GM19025 (cell line): ENCODE measurements around the gene MAP2K2.
"Not testable (repeated sequence)": the region's sequence is repeated elsewhere in the genome, so short reads cannot be mapped to it uniquely, and the experiment has no call there.

Experiments
- ATAC-seq: cut with Tn5 transposase; IDR thresholded peaks from one replicate; pipeline ENCODE4 v1.9.1; 2021; ENCODE audit warnings: mild to moderate bottlenecking, low read depth, moderate library complexity; ENCODE audit not compliant: unreplicated experiment

Gene MAP2K2

GRCh38 chr19:4134351-4134750, 10.4 kb upstream of the MAP2K2 start:
- no peak for ATAC-seq

- no peak for ATAC-seq
These were observed 7.0 kb upstream of the MAP2K2 start for GRCh38 chr19:4130744-4131438.

- ATAC-seq: not testable (repeated sequence)
These were observed 5.1 kb upstream of the MAP2K2 start for GRCh38 chr19:4129050-4129449.

- ATAC-seq: not testable (repeated sequence)
These were observed 3.4 kb upstream of the MAP2K2 start for GRCh38 chr19:4127322-4127721.

GRCh38 chr19:4124638-4125037, 716 bp upstream of the MAP2K2 start:
- ATAC-seq: no peak

- no peak for ATAC-seq
These were observed 1.4 kb downstream of the MAP2K2 start for GRCh38 chr19:4122480-4122879.

GRCh38 chr19:4121815-4122214, 2.1 kb downstream of the MAP2K2 start:
- no peak for ATAC-seq

- no peak for ATAC-seq
These were observed 2.7 kb downstream of the MAP2K2 start for GRCh38 chr19:4121273-4121612.

GRCh38 chr19:4120559-4121272, 3.2 kb downstream of the MAP2K2 start:
- ATAC-seq: no peak

GRCh38 chr19:4119763-4120162, 4.2 kb downstream of the MAP2K2 start:
- ATAC-seq: no peak

- no peak for ATAC-seq
These were observed 8.0 kb downstream of the MAP2K2 start for GRCh38 chr19:4115818-4116385.

GRCh38 chr19:4115050-4115817, 8.7 kb downstream of the MAP2K2 start:
- ATAC-seq: peak; percentile 69

- no peak for ATAC-seq
These were observed 9.7 kb downstream of the MAP2K2 start for GRCh38 chr19:4114181-4114580.

- no peak for ATAC-seq
These were observed 10.4 kb downstream of the MAP2K2 start for GRCh38 chr19:4113398-4114088.

GRCh38 chr19:4112367-4112766, 11.6 kb downstream of the MAP2K2 start:
- no peak for ATAC-seq

- ATAC-seq: no peak
These were observed 14.3 kb downstream of the MAP2K2 start for GRCh38 chr19:4109626-4109945.

GRCh38 chr19:4108767-4109625, 14.9 kb downstream of the MAP2K2 start:
- ATAC-seq: no peak

- ATAC-seq: no peak
These were observed 20.9 kb downstream of the MAP2K2 start for GRCh38 chr19:4103080-4103433.

GRCh38 chr19:4102339-4103079, 21.4 kb downstream of the MAP2K2 start:
- no peak for ATAC-seq

GRCh38 chr19:4101496-4101770, 22.5 kb downstream of the MAP2K2 start:
- ATAC-seq: no peak
